ENCODE measurements around the gene SOS1.
"Not testable (repeated sequence)": the region's sequence is repeated elsewhere in the genome, so short reads cannot be mapped to it uniquely, and the experiment has no call there.

The SOS1 gene

GRCh38 chr2:39158351-39158750, 37.5 kb upstream of the SOS1 start:
- H3K27me3 ChIP-seq (ENCODE audit: insufficient read depth, low read depth) = no peaks in the 10 kb centered on the region
- H3K79me2 ChIP-seq (ENCODE audit: insufficient read depth, low read depth) = no peaks in the 10 kb centered on the region
- H3K9ac ChIP-seq = no peak overlapping the region
- no peak overlapping the region for H3K27ac ChIP-seq
- TF ChIP-seq CTCF (conservative IDR thresholded peaks at IDR 0.05; ENCODE audit: low read depth, low read length) = no peak
- no peak overlapping the region for H2AFZ ChIP-seq (ENCODE audit: low read depth)
- no peaks in the 10 kb centered on the region for H4K20me1 ChIP-seq (ENCODE audit: insufficient read depth)
- peaks cover 15% of the 10 kb centered on the region for H3K4me1 ChIP-seq (ENCODE audit: low read depth, poor library complexity, severe bottlenecking)
- H3K4me2 ChIP-seq = no peak overlapping the region
- no peaks in the 10 kb centered on the region for H3K36me3 ChIP-seq (ENCODE audit: insufficient read depth)
- H3K4me3 ChIP-seq (IDR thresholded peaks at IDR 0.05; ENCODE audit: insufficient read depth, low read depth, low read length) = no peak overlapping the region

GRCh38 chr2:39156846-39157245, 36.0 kb upstream of the SOS1 start:
- no peak overlapping the region for H3K4me2 ChIP-seq
- no peak overlapping the region for H3K9ac ChIP-seq
- no peaks in the 10 kb centered on the region for H3K36me3 ChIP-seq (ENCODE audit: insufficient read depth)
- no peak overlapping the region for H2AFZ ChIP-seq (ENCODE audit: low read depth)
- no peak for TF ChIP-seq CTCF (conservative IDR thresholded peaks at IDR 0.05; ENCODE audit: low read depth, low read length)
- H4K20me1 ChIP-seq (ENCODE audit: insufficient read depth) = no peaks in the 10 kb centered on the region
- no peaks in the 10 kb centered on the region for H3K79me2 ChIP-seq (ENCODE audit: insufficient read depth, low read depth)
- no peaks in the 10 kb centered on the region for H3K27me3 ChIP-seq (ENCODE audit: insufficient read depth, low read depth)
- peaks cover 15% of the 10 kb centered on the region for H3K4me1 ChIP-seq (ENCODE audit: low read depth, poor library complexity, severe bottlenecking)
- H3K27ac ChIP-seq = no peak overlapping the region
- no peak overlapping the region for H3K4me3 ChIP-seq (IDR thresholded peaks at IDR 0.05; ENCODE audit: insufficient read depth, low read depth, low read length)

- Histone ChIP-seq H3K27me3 (ENCODE audit: insufficient read depth, low read depth) (no peaks in the 10 kb centered on the region), H3K4me1 (ENCODE audit: low read depth, poor library complexity, severe bottlenecking) (peaks cover 12% of the 10 kb centered on the region)
- no peak for TF ChIP-seq CTCF (conservative IDR thresholded peaks at IDR 0.05; ENCODE audit: low read depth, low read length)
Observed at GRCh38 chr2:39156107-39156506, 35.3 kb upstream of the SOS1 start.

GRCh38 chr2:39155573-39155972, 34.7 kb upstream of the SOS1 start:
- H3K79me2 ChIP-seq (ENCODE audit: insufficient read depth, low read depth); H3K4me2 ChIP-seq; H3K36me3 ChIP-seq (ENCODE audit: insufficient read depth); H3K27me3 ChIP-seq (ENCODE audit: insufficient read depth, low read depth); H3K27ac ChIP-seq; H3K4me1 ChIP-seq (ENCODE audit: low read depth, poor library complexity, severe bottlenecking); H2AFZ ChIP-seq (ENCODE audit: low read depth); H4K20me1 ChIP-seq (ENCODE audit: insufficient read depth); H3K9ac ChIP-seq; H3K4me3 ChIP-seq (IDR thresholded peaks at IDR 0.05; ENCODE audit: insufficient read depth, low read depth, low read length): not testable (repeated sequence)

More at GRCh38 chr2:39156107-39156506, 35.3 kb upstream of the SOS1 start:
- Histone ChIP-seq H3K4me2 (no peak overlapping the region), H2AFZ (ENCODE audit: low read depth) (no peak overlapping the region), H3K4me3 (IDR thresholded peaks at IDR 0.05; ENCODE audit: insufficient read depth, low read depth, low read length) (no peak overlapping the region), H3K27ac (no peak overlapping the region), H4K20me1 (ENCODE audit: insufficient read depth) (no peaks in the 10 kb centered on the region), H3K36me3 (ENCODE audit: insufficient read depth) (no peaks in the 10 kb centered on the region), H3K9ac (no peak overlapping the region), H3K79me2 (ENCODE audit: insufficient read depth, low read depth) (no peaks in the 10 kb centered on the region)

- no peaks in the 10 kb centered on the region for H4K20me1 ChIP-seq (ENCODE audit: insufficient read depth)
- H3K4me1 ChIP-seq (ENCODE audit: low read depth, poor library complexity, severe bottlenecking) = peaks cover 7% of the 10 kb centered on the region
- no peaks in the 10 kb centered on the region for H3K27me3 ChIP-seq (ENCODE audit: insufficient read depth, low read depth)
- H3K4me2 ChIP-seq = no peak overlapping the region
- no peaks in the 10 kb centered on the region for H3K36me3 ChIP-seq (ENCODE audit: insufficient read depth)
- no peak overlapping the region for H3K27ac ChIP-seq
- no peak overlapping the region for H3K4me3 ChIP-seq (IDR thresholded peaks at IDR 0.05; ENCODE audit: insufficient read depth, low read depth, low read length)
- H3K9ac ChIP-seq = no peak overlapping the region
- H2AFZ ChIP-seq (ENCODE audit: low read depth) = no peak overlapping the region
- no peak for TF ChIP-seq CTCF (conservative IDR thresholded peaks at IDR 0.05; ENCODE audit: low read depth, low read length)
- no peaks in the 10 kb centered on the region for H3K79me2 ChIP-seq (ENCODE audit: insufficient read depth, low read depth)
Observed at GRCh38 chr2:39154944-39155343, 34.1 kb upstream of the SOS1 start.

Measured in KMS-11 (cell line).